ENCODE measurements around the gene SULT1C4.

GRCh38 chr2:108348816-108349570 lies 28.8 kb upstream of the SULT1C4 start:
- TF ChIP-seq BHLHE40 (IDR thresholded peaks at IDR 0.05; ENCODE audit: borderline replicate concordance), result no peak
- TF ChIP-seq FOXK2 (IDR thresholded peaks at IDR 0.05), result no peak
- no peak for TF ChIP-seq ZNF384 (IDR thresholded peaks at IDR 0.05)
- TF ChIP-seq SUZ12 (IDR thresholded peaks at IDR 0.05), result no peak
- TF ChIP-seq HDGF (IDR thresholded peaks at IDR 0.05; ENCODE audit: borderline replicate concordance), result no peak
- TF ChIP-seq PKNOX1 (IDR thresholded peaks at IDR 0.05), result no peak
- TF ChIP-seq L3MBTL2 (conservative IDR thresholded peaks at IDR 0.05), result no peak
- no peak for TF ChIP-seq CTBP1 (IDR thresholded peaks at IDR 0.05; ENCODE audit: borderline replicate concordance)
- TF ChIP-seq SP1 (IDR thresholded peaks at IDR 0.05), result no peak
- TF ChIP-seq ELF4 (IDR thresholded peaks at IDR 0.05), result no peak
- no peak for TF ChIP-seq FOXM1 (IDR thresholded peaks at IDR 0.05; ENCODE audit: borderline replicate concordance)
- no peak for TF ChIP-seq ARNT (IDR thresholded peaks at IDR 0.05)
- no peak for TF ChIP-seq LEF1 (IDR thresholded peaks at IDR 0.05; ENCODE audit: borderline replicate concordance)
- TF ChIP-seq FOXA1 (IDR thresholded peaks at IDR 0.05), result no peak

Data from HEK293T (cell line).